Stomach smooth muscle (tissue), 2 donors: ENCODE results near the gene KCTD6.

Experiments
- H3K27ac ChIP-seq: one replicate; pipeline ENCODE4 v1.7.0; 2013; ENCODE audit warnings: mild to moderate bottlenecking, low read length, inconsistent platforms
- H3K27me3 ChIP-seq, 2 donors: one replicate each; pipeline ENCODE4 v1.7.0; 2013; ENCODE audit warnings: low read length in 2 of 2; ENCODE audit not compliant: insufficient read depth in 2 of 2, control insufficient read depth in 1 of 2
- H3K36me3 ChIP-seq, 2 donors: one replicate each; pipeline ENCODE4 v1.7.0; 2013; ENCODE audit warnings: low read length in 2 of 2; ENCODE audit not compliant: control insufficient read depth in 2 of 2, insufficient read depth in 2 of 2
- H3K4me1 ChIP-seq: one replicate; pipeline ENCODE4 v1.7.0; 2013; ENCODE audit warnings: low read length; ENCODE audit not compliant: control insufficient read depth, insufficient read depth
- H3K4me3 ChIP-seq, 2 donors: one replicate each; pipeline ENCODE4 v1.7.0; 2013; ENCODE audit warnings: low read length in 2 of 2
- H3K9ac ChIP-seq, 2 donors: one replicate each; pipeline ENCODE4 v1.7.0; 2013; ENCODE audit warnings: low read length in 2 of 2, mild to moderate bottlenecking in 1 of 2
- H3K9me3 ChIP-seq, 2 donors: one replicate each; pipeline ENCODE4 v1.7.0; 2013; ENCODE audit warnings: low read length in 2 of 2; ENCODE audit not compliant: control insufficient read depth in 2 of 2
- donor health status: healthy.
- donor health status: Pancreatic carcinoma.

Gene KCTD6

GRCh38 chr3:58471025-58471887 lies 20.6 kb upstream of the KCTD6 start:
- H3K9ac ChIP-seq = no peak overlapping the region

GRCh38 chr3:58473275-58473674 lies 18.6 kb upstream of the KCTD6 start:
- no peaks in the 10 kb centered on the region for H3K9me3 ChIP-seq

More at GRCh38 chr3:58471025-58471887, 20.6 kb upstream of the KCTD6 start:
- no peak overlapping the region for H3K27ac ChIP-seq
- no peak overlapping the region for H3K4me3 ChIP-seq
- no peaks in the 10 kb centered on the region for H3K9me3 ChIP-seq
- H3K27me3 ChIP-seq = no peaks in the 10 kb centered on the region
- no peaks in the 10 kb centered on the region for H3K36me3 ChIP-seq
- H3K4me1 ChIP-seq = no peaks in the 10 kb centered on the region

GRCh38 chr3:58474348-58474911 lies 17.5 kb upstream of the KCTD6 start:
- no peaks in the 10 kb centered on the region for H3K36me3 ChIP-seq
- H3K27ac ChIP-seq = no peak overlapping the region
- no peaks in the 10 kb centered on the region for H3K27me3 ChIP-seq
- no peak overlapping the region for H3K9ac ChIP-seq
- H3K4me1 ChIP-seq = no peaks in the 10 kb centered on the region
- H3K9me3 ChIP-seq = no peaks in the 10 kb centered on the region
- no peak overlapping the region for H3K4me3 ChIP-seq

More at GRCh38 chr3:58473275-58473674, 18.6 kb upstream of the KCTD6 start:
- no peaks in the 10 kb centered on the region for H3K4me1 ChIP-seq
- no peak overlapping the region for H3K9ac ChIP-seq
- no peak overlapping the region for H3K27ac ChIP-seq
- no peaks in the 10 kb centered on the region for H3K27me3 ChIP-seq
- no peaks in the 10 kb centered on the region for H3K36me3 ChIP-seq
- no peak overlapping the region for H3K4me3 ChIP-seq

GRCh38 chr3:58474967-58475578 lies 16.8 kb upstream of the KCTD6 start:
- no peaks in the 10 kb centered on the region for H3K36me3 ChIP-seq
- H3K27me3 ChIP-seq = no peaks in the 10 kb centered on the region
- no peak overlapping the region for H3K9ac ChIP-seq
- H3K9me3 ChIP-seq = no peaks in the 10 kb centered on the region
- H3K4me3 ChIP-seq = no peak overlapping the region
- H3K27ac ChIP-seq = no peak overlapping the region
- no peaks in the 10 kb centered on the region for H3K4me1 ChIP-seq

GRCh38 chr3:58478781-58479180 lies 13.1 kb upstream of the KCTD6 start:
- no peaks in the 10 kb centered on the region for H3K27me3 ChIP-seq
- H3K36me3 ChIP-seq = no peaks in the 10 kb centered on the region
- H3K4me1 ChIP-seq = no peaks in the 10 kb centered on the region
- H3K9me3 ChIP-seq = no peaks in the 10 kb centered on the region
- no peak overlapping the region for H3K4me3 ChIP-seq
- H3K9ac ChIP-seq = no peak overlapping the region
- H3K27ac ChIP-seq = no peak overlapping the region

DNA sequence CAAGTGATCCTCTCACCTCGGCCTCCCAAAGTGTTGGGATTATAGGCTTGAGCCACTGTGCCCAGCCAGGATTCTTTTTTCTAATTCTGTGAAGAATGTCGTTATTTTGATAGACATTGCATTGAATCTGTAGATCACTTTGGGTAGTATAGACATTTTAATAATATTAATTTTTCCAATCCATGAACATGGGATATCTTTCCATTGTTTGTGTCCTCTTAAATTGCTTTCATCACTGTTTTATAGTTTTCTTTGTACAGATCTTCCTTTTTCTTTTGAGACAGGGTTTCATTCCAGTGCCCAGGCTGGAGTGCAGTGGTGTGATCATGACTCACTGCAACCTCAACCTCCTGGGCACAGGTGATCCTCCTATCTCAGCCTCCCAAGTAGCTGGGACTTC lies 11.6 kb upstream of the KCTD6 start:
- no peaks in the 10 kb centered on the region for H3K36me3 ChIP-seq
- no peak overlapping the region for H3K4me3 ChIP-seq
- no peak overlapping the region for H3K9ac ChIP-seq
- no peaks in the 10 kb centered on the region for H3K4me1 ChIP-seq
- no peak overlapping the region for H3K27ac ChIP-seq
- no peaks in the 10 kb centered on the region for H3K9me3 ChIP-seq
- H3K27me3 ChIP-seq = no peaks in the 10 kb centered on the region

DNA sequence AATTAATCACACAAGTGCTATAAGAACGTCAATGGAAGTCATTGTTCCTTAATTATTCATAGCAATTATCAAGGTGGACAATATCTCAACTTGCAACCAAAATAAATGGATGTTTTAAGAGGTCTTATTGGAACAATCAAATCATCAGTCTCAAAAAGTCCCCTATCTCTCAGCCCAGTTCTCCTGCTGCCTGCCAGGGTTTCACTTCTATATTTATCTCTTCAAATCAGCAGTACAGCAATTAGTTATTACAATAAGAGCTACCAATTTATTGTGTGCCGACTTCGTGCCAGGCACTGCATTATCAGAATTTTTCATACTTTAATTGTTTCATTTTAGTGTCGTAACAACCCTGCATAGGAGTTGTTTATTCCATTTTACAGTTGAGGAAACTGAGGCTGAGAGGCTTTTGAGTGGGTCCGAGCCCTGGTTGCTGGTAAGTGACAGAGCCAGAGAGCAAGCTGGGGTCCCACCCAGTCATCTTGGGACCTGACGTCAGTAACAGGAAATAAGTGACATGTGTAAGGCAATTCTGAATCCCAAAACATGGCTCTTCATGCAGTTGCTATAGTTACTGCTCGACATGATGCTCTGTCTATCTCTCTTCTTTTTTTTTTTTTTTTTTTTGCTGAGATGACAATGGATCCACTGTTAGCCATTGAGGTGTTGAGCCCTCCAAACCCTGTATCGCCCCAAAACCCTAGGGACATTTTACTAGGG lies 8.8 kb upstream of the KCTD6 start:
- Histone ChIP-seq H3K9me3 (no peaks in the 10 kb centered on the region), H3K27me3 (no peaks in the 10 kb centered on the region), H3K9ac (no peak overlapping the region), H3K27ac (no peak overlapping the region), H3K4me3 (no peak overlapping the region), H3K36me3 (no peaks in the 10 kb centered on the region), H3K4me1 (no peaks in the 10 kb centered on the region)

- Histone ChIP-seq H3K4me1 (no peaks in the 10 kb centered on the region), H3K9ac (no peak overlapping the region), H3K27me3 (no peaks in the 10 kb centered on the region), H3K4me3 (no peak overlapping the region), H3K36me3 (no peaks in the 10 kb centered on the region), H3K27ac (no peak overlapping the region), H3K9me3 (no peaks in the 10 kb centered on the region)
Observed at GRCh38 chr3:58484045-58484721, 7.7 kb upstream of the KCTD6 start.

DNA sequence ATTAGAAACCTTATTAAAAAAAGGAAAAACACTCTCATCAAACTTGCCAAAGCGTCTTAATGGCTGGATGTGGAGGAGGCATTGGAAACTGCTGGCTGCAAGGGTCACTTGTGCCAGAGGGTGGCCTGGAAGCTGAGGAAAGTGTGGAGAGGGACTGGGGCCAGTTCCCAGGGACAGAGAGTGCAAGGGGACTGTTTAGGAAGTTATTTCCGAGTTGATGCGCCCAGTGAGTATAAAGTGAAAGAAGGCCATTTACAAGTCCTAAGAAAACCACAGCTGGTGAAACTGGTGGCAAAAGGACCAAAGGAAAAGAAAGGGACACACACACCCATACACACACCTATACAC lies 7.2 kb upstream of the KCTD6 start:
- H3K4me3 ChIP-seq = no peak overlapping the region
- H3K27ac ChIP-seq = no peak overlapping the region
- H3K36me3 ChIP-seq = no peaks in the 10 kb centered on the region
- no peak overlapping the region for H3K9ac ChIP-seq
- no peaks in the 10 kb centered on the region for H3K27me3 ChIP-seq
- H3K9me3 ChIP-seq = no peaks in the 10 kb centered on the region
- H3K4me1 ChIP-seq = no peaks in the 10 kb centered on the region

- no peaks in the 10 kb centered on the region for H3K27me3 ChIP-seq
- H3K9me3 ChIP-seq = no peaks in the 10 kb centered on the region
- no peak overlapping the region for H3K4me3 ChIP-seq
- H3K27ac ChIP-seq = no peak overlapping the region
- H3K36me3 ChIP-seq = no peaks in the 10 kb centered on the region
- H3K9ac ChIP-seq = no peak overlapping the region
- H3K4me1 ChIP-seq = no peaks in the 10 kb centered on the region
Observed at GRCh38 chr3:58485801-58486435, 6.0 kb upstream of the KCTD6 start.
